DOHH2 (cell line): Measurements from ENCODE around the gene DERA.

ENCODE experiments used
- H3F3A ChIP-seq: fragments of 200-600 bp; sonication (generic), shearing (Covaris generic); 2 replicates; pipeline ENCODE4 v1.6.0; 2016; ENCODE audit warnings: antibody characterized with exemption, mild to moderate bottlenecking; ENCODE audit not compliant: control insufficient read depth, insufficient read depth
- H3K27ac ChIP-seq: fragments of 200-600 bp; sonication (generic); 2 replicates; pipeline ENCODE4 v1.5.1; 2014; ENCODE audit warnings: low read depth, mild to moderate bottlenecking, low read length, moderate library complexity
- H3K27me3 ChIP-seq: fragments of 200-600 bp; sonication (generic); 2 replicates; pipeline ENCODE4 v1.6.1; 2014; ENCODE audit warnings: mild to moderate bottlenecking, low read length, mixed read lengths; ENCODE audit not compliant: control insufficient read depth
- H3K36me3 ChIP-seq: fragments of 200-600 bp; sonication (generic); 2 replicates; pipeline ENCODE4 v1.6.1; 2014; ENCODE audit warnings: mild to moderate bottlenecking, low read length, moderate library complexity, mixed read lengths; ENCODE audit not compliant: control insufficient read depth
- H3K4me1 ChIP-seq: fragments of 200-600 bp; sonication (generic); 2 replicates; pipeline ENCODE4 v1.6.1; 2014; ENCODE audit warnings: mild to moderate bottlenecking, low read length, mixed read lengths; ENCODE audit not compliant: control insufficient read depth
- H3K4me2 ChIP-seq: fragments of 200-600 bp; sonication (generic); 2 replicates; pipeline ENCODE4 v1.6.0; 2014; ENCODE audit warnings: mild to moderate bottlenecking, low read length, moderate library complexity
- H3K4me3 ChIP-seq: fragments of 200-600 bp; sonication (generic); 2 replicates; pipeline ENCODE4 v1.5.1; 2014; ENCODE audit warnings: mild to moderate bottlenecking, low read length, mixed read lengths
- H3K79me2 ChIP-seq: fragments of 200-600 bp; sonication (generic); 2 replicates; pipeline ENCODE4 v1.6.1; 2014; ENCODE audit warnings: mild to moderate bottlenecking, low read length, mixed read lengths; ENCODE audit not compliant: control insufficient read depth
- H3K9me2 ChIP-seq: fragments of 200-600 bp; sonication (generic); replicated peaks from 2 replicates; pipeline ENCODE4 v1.6.1; 2014; ENCODE audit warnings: mild to moderate bottlenecking, low read length, mixed read lengths; ENCODE audit not compliant: control insufficient read depth
- H3K9me3 ChIP-seq: fragments of 200-600 bp; sonication (generic); 2 replicates; pipeline ENCODE4 v1.6.1; 2014; ENCODE audit warnings: antibody characterized with exemption, low read length, mixed read lengths; ENCODE audit not compliant: control insufficient read depth, insufficient read depth
- H4K20me1 ChIP-seq: fragments of 200-600 bp; sonication (generic); 2 replicates; pipeline ENCODE4 v1.6.0; 2014; ENCODE audit warnings: low read depth, mild to moderate bottlenecking, antibody characterized with exemption, low read length, moderate library complexity; ENCODE audit not compliant: control insufficient read depth, insufficient read depth
- EZH2phosphoT487 ChIP-seq: fragments of 200-600 bp; sonication (generic); IDR thresholded peaks from 2 replicates; pipeline ENCODE4 v1.6.1; 2017; ENCODE audit warnings: borderline replicate concordance, mild to moderate bottlenecking, antibody characterized with exemption, low read length, moderate library complexity, mixed read lengths
- TF ChIP-seq, protein P1 (sequence below): fragments of 200-600 bp; sonication (generic); IDR thresholded peaks from one replicate; pipeline ENCODE4 v1.5.1; 2014; ENCODE audit warnings: antibody characterized with exemption, mild to moderate bottlenecking, low read depth, low read length; ENCODE audit not compliant: poor library complexity, severe bottlenecking

Gene DERA

DNA sequence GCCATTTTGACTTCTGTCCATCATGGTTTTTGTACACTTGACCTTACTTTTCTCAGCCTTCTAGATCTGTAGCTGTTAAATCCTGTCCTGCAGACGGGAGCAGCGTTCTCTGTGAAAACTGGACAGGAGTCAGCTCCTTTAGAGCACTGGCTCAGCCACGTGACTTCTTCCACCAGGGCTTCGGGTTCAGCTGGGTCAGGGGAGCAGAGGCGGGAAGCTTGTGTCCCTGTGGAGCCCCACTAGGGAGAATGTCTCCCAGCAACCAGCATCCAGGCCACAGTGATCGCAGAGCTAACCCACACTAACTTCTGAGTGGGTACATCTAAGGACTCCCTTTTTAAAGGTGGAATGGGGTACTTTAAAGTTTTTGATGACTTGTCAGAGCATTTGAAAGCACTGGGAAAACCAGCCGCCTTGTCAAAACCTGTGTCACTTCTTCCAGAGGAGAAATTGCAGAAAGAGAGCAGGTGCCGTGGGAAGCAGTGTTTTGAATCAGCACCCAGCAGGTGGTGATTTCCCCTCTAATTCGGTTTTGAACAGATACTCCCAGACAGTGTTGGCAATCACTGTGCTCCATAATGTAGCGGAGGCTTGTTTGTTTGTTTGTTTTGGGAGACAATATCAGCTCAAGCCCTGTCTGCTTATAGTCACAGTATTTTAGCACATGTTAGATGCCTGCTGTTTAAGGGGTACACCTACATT, 17.9 kb downstream of the DERA start:
- Histone ChIP-seq H3K4me1 (peaks cover 14% of the 10 kb centered on the region), H3K4me2 (no peak overlapping the region), H4K20me1 (no peaks in the 10 kb centered on the region), H3K27ac (no peak overlapping the region), H3K9me2 (no peaks in the 10 kb centered on the region), H3K79me2 (peaks cover 25% of the 10 kb centered on the region), H3K36me3 (no peaks in the 10 kb centered on the region), H3K4me3 (no peak overlapping the region), H3F3A (peaks cover 4% of the 10 kb centered on the region; the same call in 1 of the 2 replicates), H3K9me3 (no peaks in the 10 kb centered on the region), H3K27me3 (no peaks in the 10 kb centered on the region)
- no peak for TF ChIP-seq EZH2phosphoT487
- TF ChIP-seq, protein P1, sequence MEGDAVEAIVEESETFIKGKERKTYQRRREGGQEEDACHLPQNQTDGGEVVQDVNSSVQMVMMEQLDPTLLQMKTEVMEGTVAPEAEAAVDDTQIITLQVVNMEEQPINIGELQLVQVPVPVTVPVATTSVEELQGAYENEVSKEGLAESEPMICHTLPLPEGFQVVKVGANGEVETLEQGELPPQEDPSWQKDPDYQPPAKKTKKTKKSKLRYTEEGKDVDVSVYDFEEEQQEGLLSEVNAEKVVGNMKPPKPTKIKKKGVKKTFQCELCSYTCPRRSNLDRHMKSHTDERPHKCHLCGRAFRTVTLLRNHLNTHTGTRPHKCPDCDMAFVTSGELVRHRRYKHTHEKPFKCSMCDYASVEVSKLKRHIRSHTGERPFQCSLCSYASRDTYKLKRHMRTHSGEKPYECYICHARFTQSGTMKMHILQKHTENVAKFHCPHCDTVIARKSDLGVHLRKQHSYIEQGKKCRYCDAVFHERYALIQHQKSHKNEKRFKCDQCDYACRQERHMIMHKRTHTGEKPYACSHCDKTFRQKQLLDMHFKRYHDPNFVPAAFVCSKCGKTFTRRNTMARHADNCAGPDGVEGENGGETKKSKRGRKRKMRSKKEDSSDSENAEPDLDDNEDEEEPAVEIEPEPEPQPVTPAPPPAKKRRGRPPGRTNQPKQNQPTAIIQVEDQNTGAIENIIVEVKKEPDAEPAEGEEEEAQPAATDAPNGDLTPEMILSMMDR = no peak

DNA sequence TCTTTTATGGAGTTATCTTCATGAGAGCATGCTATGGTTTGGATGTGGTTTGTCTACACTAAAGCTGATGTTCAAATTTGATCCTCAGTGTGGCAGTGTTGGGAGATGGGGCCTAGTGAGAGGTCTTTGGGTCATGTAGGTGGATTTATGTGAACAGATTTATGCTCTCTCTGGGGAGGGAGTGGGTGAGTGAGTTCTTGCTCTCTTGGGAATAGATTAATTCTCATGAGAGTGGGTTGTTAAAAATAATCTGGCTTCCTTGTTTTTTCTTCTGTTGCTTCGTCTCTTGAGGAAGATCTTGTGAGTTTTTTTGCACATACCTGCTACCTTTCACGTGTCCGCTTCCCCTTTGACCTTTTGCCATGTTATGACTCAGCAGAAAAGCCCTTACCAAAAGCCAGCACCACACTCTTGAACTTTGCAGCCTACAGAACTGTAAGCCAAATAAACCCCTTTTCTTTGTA, 20.5 kb downstream of the DERA start:
- Histone ChIP-seq H4K20me1 (no peaks in the 10 kb centered on the region), H3K36me3 (no peaks in the 10 kb centered on the region), H3K9me2 (no peaks in the 10 kb centered on the region), H3K9me3 (no peaks in the 10 kb centered on the region), H3K27ac (no peak overlapping the region), H3K4me1 (peaks cover 14% of the 10 kb centered on the region), H3F3A (peaks cover 4% of the 10 kb centered on the region; the same call in 1 of the 2 replicates), H3K27me3 (no peaks in the 10 kb centered on the region), H3K79me2 (peaks cover 20% of the 10 kb centered on the region), H3K4me3 (no peak overlapping the region), H3K4me2 (peak overlapping the region; percentile 8)
- TF ChIP-seq EZH2phosphoT487 = no peak
- TF ChIP-seq, protein P1 = peak; percentile 49

DNA sequence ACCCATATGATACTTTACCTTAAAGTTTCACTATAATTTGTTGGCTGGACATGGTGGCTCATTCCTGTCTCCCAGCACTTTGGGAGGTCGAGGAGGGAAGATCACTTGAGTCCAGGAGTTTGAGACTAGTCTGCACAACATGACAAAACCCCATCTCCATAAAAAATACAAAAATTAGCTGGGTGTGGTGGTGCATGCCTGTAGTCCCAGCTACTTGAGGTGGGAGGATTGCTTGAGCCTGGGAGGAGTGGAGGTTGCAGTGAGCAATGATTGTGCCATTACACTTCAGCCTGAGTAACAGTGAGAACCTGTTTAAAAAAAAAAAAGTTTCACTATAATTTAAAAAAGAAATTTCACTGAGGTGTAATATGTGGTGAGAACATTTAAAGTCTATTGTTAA, 21.2 kb downstream of the DERA start:
- peaks cover 24% of the 10 kb centered on the region for H3K79me2 ChIP-seq
- no peaks in the 10 kb centered on the region for H3K9me2 ChIP-seq
- TF ChIP-seq EZH2phosphoT487 = no peak
- TF ChIP-seq, protein P1 = no peak
- no peaks in the 10 kb centered on the region for H3K27me3 ChIP-seq
- no peak overlapping the region for H3K27ac ChIP-seq
- no peaks in the 10 kb centered on the region for H3K36me3 ChIP-seq
- H3F3A ChIP-seq = peaks cover 4% of the 10 kb centered on the region; the same call in 1 of the 2 replicates
- no peak overlapping the region for H3K4me3 ChIP-seq
- H3K9me3 ChIP-seq = no peaks in the 10 kb centered on the region
- no peak overlapping the region for H3K4me2 ChIP-seq
- H3K4me1 ChIP-seq = peaks cover 15% of the 10 kb centered on the region
- H4K20me1 ChIP-seq = no peaks in the 10 kb centered on the region
